GM19023 (cell line): ENCODE measurements around the gene LPAR3.
"Not testable (repeated sequence)": the region's sequence is repeated elsewhere in the genome, so short reads cannot be mapped to it uniquely, and the experiment has no call there.

ENCODE experiments used
- ATAC-seq: cut with Tn5 transposase; IDR thresholded peaks from one replicate; pipeline ENCODE4 v1.9.1; 2021; ENCODE audit warnings: mild to moderate bottlenecking, moderate library complexity; ENCODE audit not compliant: unreplicated experiment

The LPAR3 gene

GRCh38 chr1:84907095-84907827 is 14.3 kb upstream of the LPAR3 start:
- no peak for ATAC-seq

- ATAC-seq: not testable (repeated sequence)
Measured at GRCh38 chr1:84902727-84903126, 9.7 kb upstream of the LPAR3 start.

- ATAC-seq: no peak
Measured at GRCh38 chr1:84899969-84900368, 7.0 kb upstream of the LPAR3 start.

GRCh38 chr1:84896279-84896678 is 3.3 kb upstream of the LPAR3 start:
- no peak for ATAC-seq

GRCh38 chr1:84890566-84890965 is 2.4 kb downstream of the LPAR3 start:
- ATAC-seq: no peak

- no peak for ATAC-seq
Measured at GRCh38 chr1:84889437-84889836, 3.6 kb downstream of the LPAR3 start.

- ATAC-seq: no peak
Measured at GRCh38 chr1:84888753-84889152, 4.3 kb downstream of the LPAR3 start.

- ATAC-seq: no peak
Measured at GRCh38 chr1:84887261-84887934, 5.6 kb downstream of the LPAR3 start.

GRCh38 chr1:84885469-84885868 is 7.5 kb downstream of the LPAR3 start:
- ATAC-seq: no peak

GRCh38 chr1:84884671-84885389 is 8.2 kb downstream of the LPAR3 start:
- ATAC-seq: no peak

- no peak for ATAC-seq
Measured at GRCh38 chr1:84883286-84883685, 9.7 kb downstream of the LPAR3 start.

- ATAC-seq: no peak
Measured at GRCh38 chr1:84877592-84877991, 15.4 kb downstream of the LPAR3 start.

GRCh38 chr1:84876353-84876752 is 16.7 kb downstream of the LPAR3 start:
- no peak for ATAC-seq

GRCh38 chr1:84873366-84873765 is 19.6 kb downstream of the LPAR3 start:
- ATAC-seq: no peak

- ATAC-seq: no peak
Measured at GRCh38 chr1:84872696-84873355, 20.2 kb downstream of the LPAR3 start.

GRCh38 chr1:84871181-84871580 is 21.8 kb downstream of the LPAR3 start:
- ATAC-seq: no peak

- no peak for ATAC-seq
Measured at GRCh38 chr1:84870591-84870990, 22.4 kb downstream of the LPAR3 start.

- ATAC-seq: no peak
Measured at GRCh38 chr1:84869720-84870119, 23.3 kb downstream of the LPAR3 start.

GRCh38 chr1:84862810-84863251 is 30.2 kb downstream of the LPAR3 start:
- peak; percentile 95 for ATAC-seq

GRCh38 chr1:84861988-84862644 is 30.9 kb downstream of the LPAR3 start:
- ATAC-seq: no peak

- no peak for ATAC-seq
Measured at GRCh38 chr1:84861516-84861915, 31.5 kb downstream of the LPAR3 start.
